ENCODE data around the gene TMEM51. TPM values are rescaled to one million over a fixed set of nuclear protein-coding genes. Genes with fewer than 3 reads are reported as not detected.
"Not testable (repeated sequence)": the region's sequence is repeated elsewhere in the genome, so short reads cannot be mapped to it uniquely, and the experiment has no call there.

Gene TMEM51
- total and polyA plus RNA-seq, 2 of the 4 experiments (the other 2 are of a cell fraction) = 2.7 to 10.2 TPM

DNA sequence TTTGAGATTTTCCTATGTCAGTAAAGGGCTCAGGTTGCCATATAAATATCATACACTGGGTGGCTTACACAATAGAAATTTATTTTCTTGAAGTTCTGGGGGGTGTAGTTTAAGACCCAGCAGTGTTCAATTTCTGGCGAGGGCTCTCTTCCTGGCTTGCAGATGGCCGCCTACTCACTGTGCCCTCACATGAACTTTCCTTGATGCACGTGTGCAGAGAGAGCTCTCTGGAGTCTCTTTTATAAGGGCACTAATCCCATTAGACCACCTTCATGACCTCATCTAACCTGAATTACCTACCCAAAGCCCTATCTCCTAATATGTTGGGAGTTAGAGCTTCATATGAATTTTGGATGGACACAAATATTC, 21.1 kb downstream of the TMEM51 start (continued):
- TF ChIP-seq, protein P1, sequence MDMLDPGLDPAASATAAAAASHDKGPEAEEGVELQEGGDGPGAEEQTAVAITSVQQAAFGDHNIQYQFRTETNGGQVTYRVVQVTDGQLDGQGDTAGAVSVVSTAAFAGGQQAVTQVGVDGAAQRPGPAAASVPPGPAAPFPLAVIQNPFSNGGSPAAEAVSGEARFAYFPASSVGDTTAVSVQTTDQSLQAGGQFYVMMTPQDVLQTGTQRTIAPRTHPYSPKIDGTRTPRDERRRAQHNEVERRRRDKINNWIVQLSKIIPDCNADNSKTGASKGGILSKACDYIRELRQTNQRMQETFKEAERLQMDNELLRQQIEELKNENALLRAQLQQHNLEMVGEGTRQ (IDR thresholded peaks at IDR 0.05; ENCODE audit: low read depth, low read length) = no peak
- TF ChIP-seq MXI1 (IDR thresholded peaks at IDR 0.05; ENCODE audit: borderline replicate concordance, low read depth, low read length) = no peak

DNA sequence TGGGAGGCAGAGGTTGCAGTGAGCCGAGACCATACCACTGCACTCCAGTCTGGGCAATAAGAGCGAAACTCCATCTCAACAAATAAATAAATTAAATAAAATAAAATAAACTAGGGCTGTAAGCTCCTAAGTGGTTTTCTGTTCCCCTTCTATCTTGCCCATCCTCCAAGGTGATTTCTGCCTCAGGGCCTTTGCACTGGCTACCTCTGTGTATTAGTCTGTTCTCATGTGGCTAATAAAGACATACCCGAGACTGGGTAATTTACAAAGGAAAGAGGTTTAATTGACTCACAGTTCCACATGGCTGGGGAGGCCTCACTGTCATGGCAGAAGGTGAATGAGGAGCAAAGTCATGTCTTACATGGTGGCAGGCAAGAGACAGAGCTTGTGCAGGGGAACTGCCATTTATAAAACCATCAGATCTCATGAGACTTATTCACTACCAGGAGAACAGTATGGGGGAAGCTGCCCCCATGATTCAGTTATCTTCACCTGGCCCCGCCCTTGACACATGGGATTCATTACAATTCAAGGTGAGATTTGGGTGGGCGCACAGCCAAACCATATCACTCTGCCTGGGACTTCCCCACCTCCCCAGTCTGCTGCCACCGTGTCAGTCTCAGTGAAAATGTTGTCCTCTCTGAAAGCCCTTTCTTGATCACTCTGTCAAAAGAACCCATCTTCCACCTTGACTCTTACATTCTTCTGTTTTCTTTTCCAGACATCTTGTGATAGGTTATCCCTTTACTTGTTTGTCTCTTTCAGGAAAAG, 22.0 kb downstream of the TMEM51 start:
- H4K8ac ChIP-seq (ENCODE audit: low read depth in 2 of 2, low read length in 2 of 2); H3K4ac ChIP-seq (ENCODE audit: low read depth, low read length); H3K4me3 ChIP-seq (ENCODE audit: insufficient read depth, low read depth, low read length); H2AFZ ChIP-seq (replicated peaks; ENCODE audit: low read length, poor library complexity); H4K5ac ChIP-seq (ENCODE audit: low read depth, low read length); H2AK9ac ChIP-seq (replicated peaks; ENCODE audit: low read depth, low read length, poor library complexity); CTCF ChIA-PET; BruUV-seq (replicated peaks); H3K27me3 ChIP-seq (ENCODE audit: control insufficient read depth, insufficient read depth, low read length); H2AK5ac ChIP-seq (ENCODE audit: low read depth, low read length); POLR2A ChIA-PET (ENCODE audit: unreplicated experiment); H2BK15ac ChIP-seq (ENCODE audit: low read depth, low read length); H3K9me3 ChIP-seq (ENCODE audit: control insufficient read depth, insufficient read depth, low read length); H2BK20ac ChIP-seq (ENCODE audit: low read depth, low read length); H2BK5ac ChIP-seq (ENCODE audit: low read depth, low read length, poor library complexity, severe bottlenecking); in situ Hi-C loops (cut with MboI; ENCODE audit: low sequenced_read_pairs); H3K4me2 ChIP-seq (ENCODE audit: low read depth, low read length); dilution Hi-C loops (cut with HindIII; ENCODE audit: low sequenced_read_pairs, unreplicated experiment); H3K56ac ChIP-seq (ENCODE audit: extremely low read depth, insufficient read depth, low read length); H3K18ac ChIP-seq (ENCODE audit: low read depth, low read length); H3K27ac ChIP-seq (ENCODE audit: insufficient read depth, low read length); H3K23ac ChIP-seq (ENCODE audit: low read depth, low read length); H3K14ac ChIP-seq (replicated peaks; ENCODE audit: low read depth, low read length); H4K91ac ChIP-seq (ENCODE audit: insufficient read depth, low read depth, low read length); ATAC-seq (ENCODE audit: low read depth); H2BK120ac ChIP-seq (ENCODE audit: low read depth, low read length); DNase-seq; H3K36me3 ChIP-seq (ENCODE audit: control insufficient read depth, insufficient read depth, low read length); H3K9ac ChIP-seq (ENCODE audit: low read depth, low read length): not testable (repeated sequence)
- Histone ChIP-seq H3K9me1 (ENCODE audit: insufficient read depth, low read length) (peaks cover 30% of the 10 kb centered on the region), H4K20me1 (ENCODE audit: insufficient read depth, low read length) (peaks cover 13% of the 10 kb centered on the region), H3K4me1 (ENCODE audit: control insufficient read depth, insufficient read depth, low read length) (peaks cover 54% of the 10 kb centered on the region), H3K79me1 (ENCODE audit: low read depth in 1 of 2, low read length in 2 of 2) (peaks cover 55 to 73% of the 10 kb centered on the region in 2 experiments)
- WGBS, 2 experiments (ENCODE audit: extremely low coverage in 2 of 2, insufficient read length in 1 of 2) = no CpG with 5 or more reads among the region's 6 CpGs
- intact Hi-C loops (cut with micrococcal nuclease) = loop anchor here (10.0 kb wide), 1 partner anchor 231 kb away; no protein-coding TSS in a partner anchor

Data from IMR-90 (cell line).